GM13977 (cell line): ENCODE results near the gene NDNF.

Experiments
- DNase-seq: peaks from one replicate; pipeline ENCODE4 v3.0.0; 2012; ENCODE audit warnings: low spot score
- CTCF ChIP-seq: IDR thresholded peaks from 2 replicates; pipeline ENCODE4 v1.5.1; 2012; ENCODE audit warnings: mild to moderate bottlenecking, control low read depth; ENCODE audit not compliant: insufficient read depth; ENCODE audit errors: extremely low read depth, missing control alignments
- in situ Hi-C: fragments of 300-500 bp; cut with MboI; formaldehyde crosslinking; loops from one replicate; pipeline ENCODE4 v1.12.0; 2022; ENCODE audit warnings: low sequenced_read_pairs, low pct_unique_long_range_greater_than_20kb, mixed read lengths, inconsistent platforms; ENCODE audit not compliant: unreplicated experiment

The NDNF gene

GRCh38 chr4:121093261-121093660 is 20.9 kb upstream of the NDNF start:
- no peak for TF ChIP-seq CTCF
- DNase-seq: no peak
- in situ Hi-C loops: loop anchor here (25.0 kb wide), 1 partner anchor 931 kb away; no protein-coding TSS in a partner anchor

- TF ChIP-seq CTCF: no peak
- in situ Hi-C loops: loop anchor here (25.0 kb wide), 1 partner anchor 930 kb away; no protein-coding TSS in a partner anchor
- DNase-seq: no peak
Measured at GRCh38 chr4:121091941-121092340, 19.6 kb upstream of the NDNF start.

GRCh38 chr4:121088867-121089266 is 16.5 kb upstream of the NDNF start:
- TF ChIP-seq CTCF: no peak
- in situ Hi-C loops: loop anchor here (25.0 kb wide), 1 partner anchor 927 kb away; no protein-coding TSS in a partner anchor

GRCh38 chr4:121079376-121079775 is 7.0 kb upstream of the NDNF start:
- no peak for DNase-seq
- in situ Hi-C loops: loop anchor here (25.0 kb wide), 1 partner anchor 917 kb away; no protein-coding TSS in a partner anchor
- no peak for TF ChIP-seq CTCF

More at GRCh38 chr4:121088867-121089266, 16.5 kb upstream of the NDNF start:
- DNase-seq: no peak

- in situ Hi-C loops: loop anchor here (25.0 kb wide), 1 partner anchor 915 kb away; no protein-coding TSS in a partner anchor
- no peak for TF ChIP-seq CTCF
- DNase-seq: no peak
Measured at GRCh38 chr4:121077496-121077895, 5.2 kb upstream of the NDNF start.

- no peak for DNase-seq
- in situ Hi-C loops: loop anchor here (25.0 kb wide), 1 partner anchor 914 kb away; no protein-coding TSS in a partner anchor
- TF ChIP-seq CTCF: no peak
Measured at GRCh38 chr4:121076416-121076815, 4.1 kb upstream of the NDNF start.
